Activated T-helper 2 cell treated with anti-CD3 and anti-CD28 coated beads, Interferon-gamma antibody, Interleukin-2, Interleukin-4, amounts not matched to agents 10 μg/mL and 5 μg/mL and 100 μg/mL, durations not matched to agents 14 hours and 24 hours and 36 hours (primary cell): ENCODE data around the gene SH3RF3. TPM values are rescaled to one million over a fixed set of nuclear protein-coding genes. Genes with fewer than 3 reads are reported as not detected.

Experiments
- DNase-seq: peaks from one replicate; pipeline ENCODE4 v3.0.0; 2021; ENCODE audit warnings: low spot score
- H3K27ac Mint-ChIP-seq: one replicate; pipeline ENCODE4 v1.8.0; 2021; ENCODE audit warnings: mixed read lengths
- H3K27me3 Mint-ChIP-seq: one replicate; pipeline ENCODE4 v1.8.0; 2021; ENCODE audit warnings: low read depth, mixed read lengths
- H3K36me3 Mint-ChIP-seq: one replicate; pipeline ENCODE4 v1.8.0; 2021; ENCODE audit warnings: low read depth, mixed read lengths
- H3K4me1 Mint-ChIP-seq: one replicate; pipeline ENCODE4 v1.8.0; 2021; ENCODE audit warnings: low read depth, mixed read lengths
- H3K4me3 Mint-ChIP-seq: one replicate; pipeline ENCODE4 v1.8.0; 2021; ENCODE audit warnings: low read depth, mild to moderate bottlenecking, moderate library complexity, mixed read lengths
- H3K9me3 Mint-ChIP-seq: one replicate; pipeline ENCODE4 v1.8.0; 2021; ENCODE audit warnings: mixed read lengths
- intact Hi-C: fragments of 100-400 bp; cut with micrococcal nuclease; formaldehyde crosslinking; loops from one replicate; pipeline ENCODE4 v1.15.1; 2023
- total RNA-seq: library from RNA; stranded (reverse); gene quantifications from 2 replicates; pipeline ENCODE4 v1.2.3, GENCODE V29; 2022

SH3RF3 gene
- total RNA-seq, 1 donor from 2014 or later, result 0.78 TPM

DNA sequence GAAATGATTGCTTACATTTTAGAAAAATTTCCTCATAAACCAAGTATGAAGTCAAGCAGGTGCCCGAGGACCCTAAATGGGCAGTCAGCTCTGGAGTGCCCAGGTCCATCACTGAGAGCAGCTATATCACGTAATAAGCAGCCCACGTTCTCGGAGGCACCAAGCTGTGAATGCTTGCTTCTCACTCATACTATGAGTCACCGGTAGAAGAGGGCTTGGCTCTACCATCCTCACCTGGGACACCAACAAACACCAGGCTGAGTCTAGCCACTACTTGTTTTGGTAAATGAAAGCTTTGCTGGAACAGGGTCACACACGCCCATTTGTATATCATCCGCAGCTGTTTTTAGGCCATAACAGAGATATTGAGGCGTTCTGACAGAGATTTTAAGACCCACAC, 277.3 kb downstream of the SH3RF3 start:
- no peak for DNase-seq
- H3K9me3 Mint-ChIP-seq, result no peaks in the 10 kb centered on the region
- no peak overlapping the region for H3K4me3 Mint-ChIP-seq
- intact Hi-C loops, result no loop called here
- no peaks in the 10 kb centered on the region for H3K27me3 Mint-ChIP-seq
- H3K27ac Mint-ChIP-seq, result no peak overlapping the region
- no peaks in the 10 kb centered on the region for H3K36me3 Mint-ChIP-seq
- peaks cover 7% of the 10 kb centered on the region for H3K4me1 Mint-ChIP-seq

DNA sequence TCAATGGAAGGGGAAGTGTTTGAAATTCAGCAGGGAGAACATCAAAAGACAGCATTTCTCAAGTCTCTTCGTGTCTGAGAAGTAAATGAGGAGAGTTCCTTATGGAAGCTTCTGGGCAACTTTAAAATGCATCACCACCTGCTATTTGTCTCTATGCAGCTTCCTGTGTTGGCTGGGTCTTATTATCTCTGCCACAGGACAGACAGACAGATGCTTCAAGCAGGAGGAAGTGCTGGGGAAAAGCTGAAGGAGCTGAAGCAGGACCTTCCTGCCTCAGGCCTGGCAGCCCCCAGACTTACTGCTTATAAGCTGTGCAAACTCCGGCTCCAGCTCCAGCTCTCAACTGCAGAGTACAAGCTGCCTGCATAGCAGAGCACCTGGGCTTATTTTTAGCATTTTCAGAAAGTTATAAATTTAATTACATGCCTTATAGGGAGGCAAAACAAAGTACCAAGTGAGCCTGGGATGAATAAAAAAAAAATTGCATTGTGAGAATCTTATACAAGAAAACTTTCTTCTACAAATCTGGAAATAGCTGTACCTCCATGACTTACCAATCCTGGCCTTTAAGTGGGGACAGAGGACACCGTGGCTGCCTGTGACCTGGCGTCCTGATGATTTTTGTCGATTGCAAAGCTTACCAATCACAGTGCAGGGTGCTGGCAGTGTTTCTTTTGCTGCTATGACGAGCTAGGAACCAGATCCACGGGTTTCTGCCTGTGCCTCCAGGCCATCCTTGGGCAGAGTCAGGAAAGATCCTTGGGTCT, 278.5 kb downstream of the SH3RF3 start:
- Mint-ChIP-seq H3K4me1 (peaks cover 7% of the 10 kb centered on the region), H3K4me3 (no peak overlapping the region), H3K27me3 (no peaks in the 10 kb centered on the region), H3K9me3 (no peaks in the 10 kb centered on the region), H3K36me3 (no peaks in the 10 kb centered on the region), H3K27ac (no peak overlapping the region)
- intact Hi-C loops, result no loop called here
- no peak for DNase-seq

DNA sequence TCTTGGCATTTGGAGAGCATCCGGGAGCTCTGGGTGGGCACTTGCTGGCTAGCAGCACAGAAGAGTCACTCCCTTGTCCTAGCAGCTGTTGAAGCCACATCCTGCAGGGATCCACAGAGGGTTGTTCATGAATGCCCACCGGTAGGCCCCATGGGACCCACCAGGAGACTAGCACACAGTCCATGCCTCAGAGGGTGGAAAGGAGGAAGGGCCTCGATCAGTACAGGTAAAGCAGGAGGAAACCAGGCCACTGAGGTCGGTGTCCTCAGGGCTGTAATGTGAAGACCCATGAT, 279.0 kb downstream of the SH3RF3 start:
- peaks cover 7% of the 10 kb centered on the region for H3K4me1 Mint-ChIP-seq
- H3K27me3 Mint-ChIP-seq, result no peaks in the 10 kb centered on the region
- DNase-seq, result no peak
- H3K9me3 Mint-ChIP-seq, result no peaks in the 10 kb centered on the region
- H3K36me3 Mint-ChIP-seq, result no peaks in the 10 kb centered on the region
- no peak overlapping the region for H3K27ac Mint-ChIP-seq
- no peak overlapping the region for H3K4me3 Mint-ChIP-seq
- intact Hi-C loops, result no loop called here

DNA sequence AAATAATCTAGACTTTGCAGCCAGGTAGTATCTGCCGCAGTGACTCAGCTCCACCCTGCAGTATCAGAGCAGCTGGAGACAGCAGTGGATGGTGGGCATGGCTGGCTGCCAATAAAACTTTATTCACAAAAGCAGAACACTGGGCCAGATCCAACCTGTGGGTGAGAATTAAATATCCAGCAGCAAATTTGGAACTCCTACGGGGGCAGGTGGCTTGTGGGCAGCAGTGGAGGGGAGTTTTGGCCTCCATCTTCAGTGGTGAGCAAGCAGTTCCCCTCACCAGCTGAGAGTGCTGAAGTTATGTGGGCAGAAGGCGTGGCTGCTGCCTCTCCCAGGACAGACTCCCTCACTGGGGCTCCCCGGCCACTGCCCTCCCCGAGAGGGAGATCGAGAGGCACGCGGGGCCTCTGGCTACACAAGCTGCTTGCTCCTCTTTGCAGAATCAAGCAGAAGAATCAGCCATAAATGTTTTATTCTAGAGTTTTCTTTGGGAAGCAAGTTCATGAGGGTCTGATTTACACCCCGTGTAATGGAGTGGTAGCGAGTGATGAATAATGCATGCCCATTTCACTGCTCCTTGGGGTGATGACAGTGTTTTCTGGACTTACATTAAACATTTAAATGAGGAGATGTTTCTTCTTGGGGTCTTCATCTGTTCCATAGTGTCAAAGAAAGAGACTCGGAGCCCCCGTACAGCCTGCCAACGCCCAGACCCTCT, 280.5 kb downstream of the SH3RF3 start:
- H3K4me1 Mint-ChIP-seq, result no peaks in the 10 kb centered on the region
- no peak overlapping the region for H3K27ac Mint-ChIP-seq
- no peaks in the 10 kb centered on the region for H3K27me3 Mint-ChIP-seq
- no peaks in the 10 kb centered on the region for H3K36me3 Mint-ChIP-seq
- no peak for DNase-seq
- H3K4me3 Mint-ChIP-seq, result no peak overlapping the region
- no peaks in the 10 kb centered on the region for H3K9me3 Mint-ChIP-seq
- intact Hi-C loops, result no loop called here

DNA sequence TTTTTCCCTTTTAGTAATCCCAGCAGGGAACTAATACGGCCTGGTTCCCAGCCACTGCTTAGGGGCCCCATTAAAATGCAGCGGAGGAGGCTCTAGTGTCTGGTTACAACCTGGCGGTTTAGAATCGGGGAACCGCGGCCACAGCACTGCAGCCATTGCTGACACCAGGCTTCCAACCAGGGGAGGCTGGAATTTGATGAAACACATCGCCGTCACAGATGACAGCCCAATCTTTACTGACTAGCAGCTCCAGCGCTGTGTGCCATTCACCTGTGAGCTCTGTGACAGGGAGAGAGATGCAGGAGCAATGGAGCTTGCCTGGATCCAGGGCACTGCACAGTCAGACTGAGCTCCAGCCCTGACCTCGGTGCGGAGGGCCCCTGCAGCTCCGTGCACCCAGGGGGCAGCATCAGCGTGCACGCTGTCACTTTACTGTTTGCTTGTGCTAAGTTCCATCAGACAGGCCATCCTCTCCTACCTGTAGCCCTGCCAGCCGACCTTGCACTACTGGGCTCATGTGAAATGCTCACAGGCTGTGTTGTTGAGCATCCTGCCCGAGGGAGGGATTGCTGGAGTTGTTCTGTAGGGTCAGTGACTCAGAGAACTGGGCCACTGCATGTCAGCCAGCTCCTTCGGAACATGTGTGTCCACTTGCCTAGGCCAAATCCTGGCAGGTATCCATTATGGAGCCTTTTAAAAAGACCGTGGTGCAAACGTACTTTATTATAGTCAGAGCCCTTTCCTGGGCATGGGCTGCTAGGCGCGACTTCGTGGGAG, 281.2 kb downstream of the SH3RF3 start:
- Mint-ChIP-seq H3K4me3 (no peak overlapping the region), H3K4me1 (no peaks in the 10 kb centered on the region), H3K27ac (no peak overlapping the region), H3K9me3 (no peaks in the 10 kb centered on the region), H3K27me3 (no peaks in the 10 kb centered on the region), H3K36me3 (no peaks in the 10 kb centered on the region)
- no peak for DNase-seq
- intact Hi-C loops, result no loop called here

DNA sequence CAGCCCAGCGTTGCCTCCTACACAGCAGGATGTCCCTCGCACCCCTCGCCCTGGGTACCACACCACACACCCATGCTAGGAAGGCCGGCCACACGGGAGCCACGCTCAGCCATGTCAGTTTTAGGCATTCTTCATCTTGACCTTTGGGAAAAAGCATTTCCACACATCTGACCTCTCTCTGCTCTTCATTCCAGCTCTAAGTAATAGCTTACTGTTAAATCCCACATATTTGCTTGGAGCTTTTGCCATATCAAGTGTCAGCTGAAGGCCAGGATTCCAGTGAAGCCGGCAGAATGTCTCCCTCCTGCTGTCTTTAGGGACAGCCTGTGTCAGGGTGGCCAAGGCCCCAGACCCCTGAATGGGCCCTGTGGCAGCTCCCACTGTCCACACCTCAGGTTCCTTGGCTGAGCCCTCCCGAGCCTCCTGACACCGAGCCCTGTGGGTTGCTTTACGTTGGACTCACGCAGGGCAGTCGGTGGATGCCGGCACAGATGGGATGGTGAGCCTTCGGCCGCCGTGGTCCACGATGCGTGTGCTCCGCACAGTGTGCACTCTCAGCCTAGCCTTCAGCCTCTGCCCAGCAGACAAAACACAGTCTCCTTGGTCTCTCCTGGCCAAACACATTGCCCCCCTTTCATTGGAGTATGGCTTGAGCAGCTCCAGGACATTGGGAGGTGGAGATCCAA, 282.8 kb downstream of the SH3RF3 start:
- Mint-ChIP-seq H3K27ac (no peak overlapping the region), H3K4me3 (no peak overlapping the region), H3K27me3 (no peaks in the 10 kb centered on the region), H3K9me3 (no peaks in the 10 kb centered on the region), H3K36me3 (no peaks in the 10 kb centered on the region), H3K4me1 (no peaks in the 10 kb centered on the region)
- DNase-seq, result no peak
- intact Hi-C loops, result no loop called here

DNA sequence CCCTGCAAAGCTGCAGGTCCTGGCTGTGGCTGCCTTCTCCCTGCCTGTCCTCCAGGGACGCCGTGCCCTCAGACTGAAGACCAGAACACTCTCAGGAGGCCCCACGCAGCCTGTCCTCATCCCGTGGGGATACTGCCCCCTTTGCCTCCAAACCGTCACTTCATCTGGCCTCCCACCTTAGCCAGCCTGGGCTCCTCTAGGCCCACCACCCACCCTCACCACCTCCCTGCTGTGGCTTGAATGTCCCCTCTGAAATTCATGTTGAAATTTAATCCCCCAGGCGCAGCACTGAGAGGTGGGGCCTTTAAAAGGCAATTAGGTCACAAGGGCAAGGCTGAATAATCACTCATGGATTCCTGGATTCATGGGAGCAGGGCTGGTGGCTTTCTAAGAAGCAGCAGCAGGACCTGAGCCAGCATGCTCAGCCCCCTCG, 286.6 kb downstream of the SH3RF3 start:
- no peaks in the 10 kb centered on the region for H3K27me3 Mint-ChIP-seq
- H3K9me3 Mint-ChIP-seq, result no peaks in the 10 kb centered on the region
- no peaks in the 10 kb centered on the region for H3K36me3 Mint-ChIP-seq
- intact Hi-C loops, result no loop called here
- H3K27ac Mint-ChIP-seq, result no peak overlapping the region
- no peak for DNase-seq
- H3K4me3 Mint-ChIP-seq, result no peak overlapping the region
- no peaks in the 10 kb centered on the region for H3K4me1 Mint-ChIP-seq

DNA sequence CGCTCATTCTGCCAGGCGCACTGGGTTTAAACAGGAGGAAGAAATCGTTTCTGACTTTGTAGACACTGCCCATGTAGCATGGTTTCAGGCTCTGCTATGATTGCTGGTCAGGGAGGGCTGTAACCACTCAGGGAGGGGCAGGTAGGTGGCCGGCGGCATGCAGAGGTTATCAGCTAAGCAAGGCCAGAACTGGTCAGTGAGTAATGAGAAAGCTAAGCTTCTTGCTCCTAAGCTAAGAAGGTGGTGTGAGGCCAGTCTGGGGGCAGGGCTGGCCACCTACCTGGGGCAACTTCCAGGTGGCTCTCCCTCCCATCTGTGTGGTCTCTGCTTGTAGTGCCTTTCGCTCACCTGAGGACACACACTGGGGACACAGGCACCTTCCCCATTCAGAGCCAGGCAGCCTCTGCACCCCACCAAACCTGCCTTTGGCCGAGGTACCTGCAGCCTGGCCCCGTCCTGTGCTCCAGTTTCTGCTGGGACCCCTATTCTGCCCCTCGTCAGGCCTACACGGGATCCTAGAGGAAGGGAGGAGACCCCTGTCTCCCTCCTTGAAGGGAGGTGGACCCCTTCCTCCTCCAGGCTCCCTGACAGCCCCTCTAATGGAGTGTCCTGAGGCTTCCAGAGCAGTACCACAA, 288.8 kb downstream of the SH3RF3 start:
- no peak overlapping the region for H3K4me3 Mint-ChIP-seq
- no peaks in the 10 kb centered on the region for H3K27me3 Mint-ChIP-seq
- H3K9me3 Mint-ChIP-seq, result no peaks in the 10 kb centered on the region
- H3K27ac Mint-ChIP-seq, result no peak overlapping the region
- H3K4me1 Mint-ChIP-seq, result no peaks in the 10 kb centered on the region
- no peaks in the 10 kb centered on the region for H3K36me3 Mint-ChIP-seq
- intact Hi-C loops, result no loop called here
- no peak for DNase-seq

DNA sequence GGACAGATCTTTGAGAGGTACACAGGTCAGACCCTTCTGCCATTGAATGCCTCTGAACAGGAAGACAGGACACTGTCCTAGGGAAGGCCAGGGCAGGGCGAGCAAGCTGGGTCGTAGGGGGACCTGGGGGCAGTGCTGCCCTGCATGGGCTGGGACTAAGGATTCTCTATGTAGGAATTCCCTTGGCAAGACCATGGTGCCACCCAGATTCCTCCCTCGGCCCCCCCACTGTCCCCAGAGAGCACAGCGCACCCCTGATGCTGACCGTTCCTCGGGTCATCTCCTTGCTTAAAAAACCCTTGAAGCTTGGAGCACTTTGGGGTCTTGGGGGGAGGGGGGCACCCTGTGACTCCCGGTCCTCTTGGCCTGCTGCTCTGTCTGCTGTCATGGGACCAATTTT, 289.7 kb downstream of the SH3RF3 start:
- DNase-seq, result no peak
- intact Hi-C loops, result no loop called here
- Mint-ChIP-seq H3K9me3 (no peaks in the 10 kb centered on the region), H3K27ac (no peak overlapping the region), H3K27me3 (no peaks in the 10 kb centered on the region), H3K36me3 (no peaks in the 10 kb centered on the region), H3K4me3 (no peak overlapping the region), H3K4me1 (no peaks in the 10 kb centered on the region)

DNA sequence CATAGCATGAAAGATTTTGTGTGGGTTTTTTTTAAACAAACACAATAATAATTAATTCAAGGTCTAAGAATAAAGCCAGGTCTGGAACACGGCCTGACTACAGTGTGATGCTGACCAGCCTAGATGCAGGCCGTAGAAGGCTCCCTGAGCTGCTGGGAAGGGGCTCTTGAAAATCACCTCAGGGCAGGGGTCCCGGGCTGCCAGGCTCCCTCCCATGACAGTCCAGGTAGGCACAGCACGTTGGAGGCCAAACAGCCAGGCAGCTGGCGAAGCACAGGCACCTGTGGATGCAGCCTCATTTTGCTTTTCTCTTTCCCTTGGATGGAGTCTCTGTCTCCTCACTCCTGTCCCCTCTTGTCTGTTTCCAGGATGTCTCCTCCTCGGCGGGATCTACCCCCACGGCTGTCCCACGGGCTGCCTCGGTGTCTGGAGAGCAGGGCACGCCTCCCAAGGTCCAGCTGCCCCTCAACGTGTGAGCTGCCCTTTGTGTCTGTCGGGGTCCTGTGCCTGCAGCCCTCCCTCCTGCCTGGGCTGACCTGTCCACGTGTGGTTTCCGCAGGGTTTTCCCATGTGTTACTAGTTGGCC, 290.3 kb downstream of the SH3RF3 start:
- no peak for DNase-seq
- intact Hi-C loops, result no loop called here
- H3K4me3 Mint-ChIP-seq, result no peak overlapping the region

DNA sequence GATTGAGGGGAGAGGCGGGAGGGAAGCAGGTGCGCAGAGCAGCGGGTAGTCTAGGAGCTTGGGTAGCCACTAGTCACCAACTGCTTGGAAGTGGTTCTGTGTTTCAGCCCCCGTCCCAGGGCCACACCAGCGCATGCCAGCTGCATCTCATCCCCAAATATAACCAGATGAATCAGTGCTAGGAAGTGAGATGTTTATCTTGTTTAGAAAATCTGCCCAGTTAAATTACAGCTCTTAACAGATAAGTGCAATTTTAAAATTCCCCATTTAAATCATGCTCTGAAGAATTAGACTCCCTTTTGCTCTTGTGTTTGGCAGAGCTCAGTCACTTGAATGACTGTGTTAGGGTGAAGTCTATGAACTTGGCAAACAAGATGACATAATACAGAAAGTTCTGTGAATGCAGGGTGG, 291.0 kb downstream of the SH3RF3 start:
- H3K9me3 Mint-ChIP-seq, result no peaks in the 10 kb centered on the region
- H3K27me3 Mint-ChIP-seq, result no peaks in the 10 kb centered on the region
- no peak overlapping the region for H3K27ac Mint-ChIP-seq
- H3K4me3 Mint-ChIP-seq, result no peak overlapping the region
- H3K36me3 Mint-ChIP-seq, result no peaks in the 10 kb centered on the region
- no peak for DNase-seq
- intact Hi-C loops, result no loop called here
- H3K4me1 Mint-ChIP-seq, result no peaks in the 10 kb centered on the region

More for the DNA sequence above, 290.3 kb downstream of the SH3RF3 start:
- Mint-ChIP-seq H3K27me3 (no peaks in the 10 kb centered on the region), H3K9me3 (no peaks in the 10 kb centered on the region), H3K27ac (no peak overlapping the region), H3K4me1 (no peaks in the 10 kb centered on the region), H3K36me3 (no peaks in the 10 kb centered on the region)

DNA sequence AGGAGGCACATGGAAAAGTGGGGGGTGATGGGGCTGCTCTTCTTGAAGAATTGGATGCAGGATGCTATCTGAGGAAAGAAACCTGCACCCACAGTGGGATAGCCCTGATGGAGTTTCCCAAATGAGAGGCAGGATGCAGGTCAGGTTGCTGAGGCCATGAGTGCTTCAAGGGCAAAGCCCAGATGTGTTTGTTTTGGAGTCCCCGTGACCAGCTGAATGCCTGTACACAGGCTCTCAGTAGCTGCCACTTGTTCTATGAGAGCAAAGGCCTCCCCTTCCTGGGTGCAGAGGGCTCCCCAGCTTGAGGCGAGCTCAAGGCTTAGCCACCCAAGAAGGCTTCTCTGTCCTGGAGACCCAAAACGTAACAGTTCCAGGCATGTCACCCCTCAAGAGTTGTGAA, 292.1 kb downstream of the SH3RF3 start:
- DNase-seq, result no peak
- intact Hi-C loops, result no loop called here
- no peak overlapping the region for H3K27ac Mint-ChIP-seq
- no peak overlapping the region for H3K4me3 Mint-ChIP-seq
- H3K9me3 Mint-ChIP-seq, result no peaks in the 10 kb centered on the region
- no peaks in the 10 kb centered on the region for H3K36me3 Mint-ChIP-seq
- H3K4me1 Mint-ChIP-seq, result no peaks in the 10 kb centered on the region
- no peaks in the 10 kb centered on the region for H3K27me3 Mint-ChIP-seq
